Neural cell (in vitro differentiated cells): ENCODE results near the gene MMP24OS. TPM values are rescaled to one million over a fixed set of nuclear protein-coding genes. Genes with fewer than 3 reads are reported as not detected.

Source experiments
- H2AFZ ChIP-seq: fragments of 200-600, 300-800 bp; sonication (generic), shearing (Covaris generic); 2 replicates; pipeline ENCODE4 v1.6.0; 2014; ENCODE audit warnings: low read depth, mild to moderate bottlenecking, antibody characterized with exemption, low read length, moderate library complexity
- H3F3A ChIP-seq: fragments of 200-600 bp; shearing (Covaris generic); 2 replicates; pipeline ENCODE4 v1.6.1; 2016; ENCODE audit warnings: mild to moderate bottlenecking, moderate library complexity, mixed read lengths, antibody characterized with exemption, low read length; ENCODE audit not compliant: insufficient read depth, poor library complexity, severe bottlenecking
- H3K27ac ChIP-seq: fragments of 200-600, 300-800 bp; sonication (generic), shearing (Covaris generic); 2 replicates; pipeline ENCODE4 v1.5.1; 2014; ENCODE audit warnings: mild to moderate bottlenecking, low read length, moderate library complexity
- H3K27me3 ChIP-seq: fragments of 300-800, 200-600 bp; sonication (generic), shearing (Covaris generic); 2 replicates; pipeline ENCODE4 v1.6.0; 2014; ENCODE audit warnings: mild to moderate bottlenecking, low read depth, low read length, moderate library complexity; ENCODE audit not compliant: insufficient read depth
- H3K36me3 ChIP-seq: fragments of 300-800, 200-600 bp; sonication (generic), shearing (Covaris generic); 2 replicates; pipeline ENCODE4 v1.5.1; 2014; ENCODE audit warnings: mild to moderate bottlenecking, antibody characterized with exemption, low read length, moderate library complexity; ENCODE audit not compliant: insufficient read depth
- H3K4me2 ChIP-seq: fragments of 300-800, 200-600 bp; sonication (generic), shearing (Covaris generic); 2 replicates; pipeline ENCODE4 v1.6.0; 2014; ENCODE audit warnings: mild to moderate bottlenecking, low read length
- H3K4me3 ChIP-seq: fragments of 300-800, 200-600 bp; sonication (generic), shearing (Covaris generic); 2 replicates; pipeline ENCODE4 v1.5.1; 2014; ENCODE audit warnings: mild to moderate bottlenecking, low read length, moderate library complexity
- H3K79me2 ChIP-seq: fragments of 200-600 bp; shearing (Covaris generic); replicated peaks from 2 replicates; pipeline ENCODE4 v1.6.0; 2014; ENCODE audit warnings: mild to moderate bottlenecking, low read length, moderate library complexity; ENCODE audit not compliant: insufficient read depth
- H3K9ac ChIP-seq: fragments of 300-800, 200-600 bp; sonication (generic), shearing (Covaris generic); 2 replicates; pipeline ENCODE4 v1.6.1; 2016; ENCODE audit warnings: mild to moderate bottlenecking, low read length, mixed read lengths
- H3K9me2 ChIP-seq: fragments of 200-600 bp; shearing (Covaris generic); 2 replicates; pipeline ENCODE4 v1.6.1; 2016; ENCODE audit warnings: mild to moderate bottlenecking, low read length, mixed read lengths; ENCODE audit not compliant: insufficient read depth
- H3K9me3 ChIP-seq: fragments of 200-600, 300-800 bp; sonication (generic), shearing (Covaris generic); 2 replicates; pipeline ENCODE4 v1.6.1; 2016; ENCODE audit warnings: mild to moderate bottlenecking, mixed run types, low read length, moderate library complexity, mixed read lengths
- H4K20me1 ChIP-seq: fragments of 200-600 bp; shearing (Covaris generic); 2 replicates; pipeline ENCODE4 v1.6.1; 2016; ENCODE audit warnings: mild to moderate bottlenecking, mixed run types; ENCODE audit not compliant: insufficient read depth
- EP300 ChIP-seq: fragments of 450-650 bp; conservative IDR thresholded peaks from 2 replicates; pipeline ENCODE4 v1.6.1; 2014; ENCODE audit warnings: antibody characterized with exemption, mild to moderate bottlenecking, moderate library complexity; ENCODE audit not compliant: poor library complexity, severe bottlenecking
- EZH2 ChIP-seq: fragments of 200-600, 300-800 bp; shearing (Covaris generic), sonication (generic); IDR thresholded peaks from 2 replicates; pipeline ENCODE4 v1.6.1; 2014; ENCODE audit warnings: antibody characterized with exemption, low read length, borderline replicate concordance, mild to moderate bottlenecking; ENCODE audit not compliant: insufficient read depth, poor library complexity, severe bottlenecking
- MXI1 ChIP-seq: fragments of 450-650 bp; conservative IDR thresholded peaks from 2 replicates; pipeline ENCODE4 v1.6.1; 2014; ENCODE audit warnings: antibody characterized with exemption, mild to moderate bottlenecking; ENCODE audit not compliant: poor library complexity, severe bottlenecking
- POLR2AphosphoS5 ChIP-seq: IDR thresholded peaks from 2 replicates; pipeline ENCODE4 v1.6.1; 2012
- RAD21 ChIP-seq: fragments of 450-650 bp; conservative IDR thresholded peaks from 2 replicates; pipeline ENCODE4 v1.6.1; 2014; ENCODE audit warnings: antibody characterized with exemption, mild to moderate bottlenecking, moderate library complexity
- REST ChIP-seq: IDR thresholded peaks from 2 replicates; pipeline ENCODE4 v1.6.1; 2012; ENCODE audit warnings: borderline replicate concordance
- SMC3 ChIP-seq: fragments of 450-650 bp; conservative IDR thresholded peaks from 2 replicates; pipeline ENCODE4 v1.6.1; 2014; ENCODE audit warnings: antibody characterized with exemption, mild to moderate bottlenecking, moderate library complexity; ENCODE audit not compliant: poor library complexity
- TAF1 ChIP-seq: IDR thresholded peaks from 2 replicates; pipeline ENCODE4 v1.6.1; 2012; ENCODE audit warnings: low read depth
- polyA plus RNA-seq: library from polyadenylated mRNA; depleted of rRNA; stranded (reverse); fragments of >200 nt; gene quantifications from 2 replicates; pipeline ENCODE4 v1.2.3, GENCODE V29; 2014
- TF ChIP-seq, protein P1 (sequence below): fragments of 450-650 bp; IDR thresholded peaks from 2 replicates; pipeline ENCODE4 v1.5.1; 2014; ENCODE audit warnings: antibody characterized with exemption, mild to moderate bottlenecking, moderate library complexity; ENCODE audit not compliant: poor library complexity, severe bottlenecking

Gene MMP24OS
- polyA plus RNA-seq, 1 donor from 2014 or later, result 7.7 TPM

DNA sequence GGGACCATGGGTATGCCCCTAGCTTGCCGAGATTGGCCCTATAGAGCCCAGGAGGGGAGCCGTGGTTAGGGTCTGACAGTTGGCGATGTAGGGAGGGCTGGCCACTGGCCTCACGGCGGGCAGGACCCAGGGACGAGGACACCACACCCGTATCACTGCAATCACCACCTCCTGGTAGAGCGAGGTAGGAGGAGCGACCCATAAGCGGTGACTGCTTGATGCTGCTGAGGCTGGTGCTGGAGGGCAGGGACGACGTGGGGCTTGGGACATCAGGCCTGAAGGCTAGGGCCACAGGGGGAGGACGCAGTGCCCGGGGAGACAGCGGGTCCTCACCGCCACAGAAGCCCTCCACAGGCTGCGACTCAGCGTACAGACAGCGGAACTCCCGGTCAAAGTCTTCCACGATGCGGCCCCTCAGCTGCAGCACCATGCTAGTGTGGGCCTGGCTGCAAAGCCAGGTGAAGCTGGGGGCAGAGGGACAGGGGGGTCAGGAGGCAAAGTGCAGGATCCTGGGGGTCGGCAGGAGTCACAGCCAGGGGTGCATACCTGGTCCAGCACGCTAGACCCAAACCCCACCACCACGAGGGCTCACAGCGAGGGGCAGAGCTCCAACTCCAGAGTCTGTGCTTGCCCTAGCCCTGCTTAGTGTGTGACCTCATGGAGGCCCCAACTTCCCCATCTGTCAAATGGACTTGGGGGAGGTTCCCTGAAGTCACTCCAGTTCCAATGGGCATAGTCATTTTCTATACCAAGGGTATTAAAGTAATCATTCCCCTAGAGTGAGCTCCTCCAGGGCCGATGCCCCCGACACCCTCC is 9.8 kb upstream of the MMP24OS start:
- H3K27ac ChIP-seq, result no peak overlapping the region
- no peak overlapping the region for H3K4me3 ChIP-seq
- H3K79me2 ChIP-seq, result peaks cover 10% of the 10 kb centered on the region
- H4K20me1 ChIP-seq, result no peaks in the 10 kb centered on the region
- H3K27me3 ChIP-seq, result no peaks in the 10 kb centered on the region
- no peak overlapping the region for H3K9ac ChIP-seq
- no peaks in the 10 kb centered on the region for H3K36me3 ChIP-seq
- TF ChIP-seq SMC3, result no peak
- no peak for TF ChIP-seq TAF1
- TF ChIP-seq POLR2AphosphoS5, result no peak
- TF ChIP-seq RAD21, result no peak
- no peak for TF ChIP-seq EP300
- TF ChIP-seq, protein P1, sequence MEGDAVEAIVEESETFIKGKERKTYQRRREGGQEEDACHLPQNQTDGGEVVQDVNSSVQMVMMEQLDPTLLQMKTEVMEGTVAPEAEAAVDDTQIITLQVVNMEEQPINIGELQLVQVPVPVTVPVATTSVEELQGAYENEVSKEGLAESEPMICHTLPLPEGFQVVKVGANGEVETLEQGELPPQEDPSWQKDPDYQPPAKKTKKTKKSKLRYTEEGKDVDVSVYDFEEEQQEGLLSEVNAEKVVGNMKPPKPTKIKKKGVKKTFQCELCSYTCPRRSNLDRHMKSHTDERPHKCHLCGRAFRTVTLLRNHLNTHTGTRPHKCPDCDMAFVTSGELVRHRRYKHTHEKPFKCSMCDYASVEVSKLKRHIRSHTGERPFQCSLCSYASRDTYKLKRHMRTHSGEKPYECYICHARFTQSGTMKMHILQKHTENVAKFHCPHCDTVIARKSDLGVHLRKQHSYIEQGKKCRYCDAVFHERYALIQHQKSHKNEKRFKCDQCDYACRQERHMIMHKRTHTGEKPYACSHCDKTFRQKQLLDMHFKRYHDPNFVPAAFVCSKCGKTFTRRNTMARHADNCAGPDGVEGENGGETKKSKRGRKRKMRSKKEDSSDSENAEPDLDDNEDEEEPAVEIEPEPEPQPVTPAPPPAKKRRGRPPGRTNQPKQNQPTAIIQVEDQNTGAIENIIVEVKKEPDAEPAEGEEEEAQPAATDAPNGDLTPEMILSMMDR, result no peak
- TF ChIP-seq MXI1, result no peak
- TF ChIP-seq REST, result no peak
- TF ChIP-seq EZH2, result no peak
- H3F3A ChIP-seq, result no peaks in the 10 kb centered on the region
- no peaks in the 10 kb centered on the region for H3K9me3 ChIP-seq
- H3K9me2 ChIP-seq, result no peaks in the 10 kb centered on the region
- no peak overlapping the region for H3K4me2 ChIP-seq
- H2AFZ ChIP-seq, result no peak overlapping the region

DNA sequence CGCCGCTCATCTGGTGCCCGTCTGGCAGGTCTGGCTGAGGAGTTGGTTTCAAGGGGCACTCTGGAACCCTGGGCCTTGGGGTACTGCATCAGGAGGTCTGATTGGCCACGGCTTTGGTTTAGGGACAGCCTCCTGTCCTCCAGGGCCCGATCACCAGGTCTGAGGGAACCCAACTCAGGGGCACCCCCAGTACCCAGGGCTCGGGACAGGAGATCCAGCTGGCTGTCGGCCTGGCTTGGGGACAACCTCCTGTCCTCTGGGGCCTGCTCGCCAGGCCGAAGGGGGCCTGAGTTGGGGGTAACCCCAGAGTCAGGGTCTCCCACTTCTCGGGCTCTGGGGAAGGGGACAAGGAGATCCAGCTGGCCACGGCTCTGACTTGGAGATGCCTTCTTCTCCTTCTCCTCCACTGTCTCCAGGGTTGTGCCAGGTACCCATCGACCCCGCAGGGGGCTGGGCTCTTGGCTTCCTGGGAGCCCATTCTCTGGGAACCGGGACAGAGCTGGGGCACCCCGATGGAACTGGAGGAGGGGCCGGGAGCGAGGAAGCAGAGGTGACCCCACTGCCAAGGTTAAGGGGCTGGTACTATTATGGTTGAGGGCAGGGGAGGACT is 9.1 kb upstream of the MMP24OS start:
- H3K4me2 ChIP-seq, result no peak overlapping the region
- no peak overlapping the region for H3K27ac ChIP-seq
- no peak overlapping the region for H3K9ac ChIP-seq
- H3K9me3 ChIP-seq, result no peaks in the 10 kb centered on the region
- peaks cover 16% of the 10 kb centered on the region for H3K79me2 ChIP-seq
- TF ChIP-seq MXI1, result no peak
- TF ChIP-seq RAD21, result no peak
- no peak for TF ChIP-seq POLR2AphosphoS5
- TF ChIP-seq REST, result no peak
- no peak for TF ChIP-seq EZH2
- no peak for TF ChIP-seq TAF1
- TF ChIP-seq SMC3, result no peak
- TF ChIP-seq, protein P1, result no peak
- no peak for TF ChIP-seq EP300
- no peaks in the 10 kb centered on the region for H3K36me3 ChIP-seq
- no peaks in the 10 kb centered on the region for H3K27me3 ChIP-seq
- H3K9me2 ChIP-seq, result no peaks in the 10 kb centered on the region
- H4K20me1 ChIP-seq, result no peaks in the 10 kb centered on the region
- H3K4me3 ChIP-seq, result no peak overlapping the region
- H3F3A ChIP-seq, result no peaks in the 10 kb centered on the region
- no peak overlapping the region for H2AFZ ChIP-seq
